HFFc6 (cell line): Measurements from ENCODE around the gene CCDC40. TPM values are rescaled to one million over a fixed set of nuclear protein-coding genes. Genes with fewer than 3 reads are reported as not detected.

ENCODE experiments used
- DNase-seq: peaks from one replicate; pipeline ENCODE4 v3.0.0-alpha.2; 2018
- H3K27ac Mint-ChIP-seq: 2 replicates; pipeline ENCODE4 v1.8.0; 2020; ENCODE audit warnings: mild to moderate bottlenecking, mixed read lengths
- H3K27me3 Mint-ChIP-seq: 2 replicates; pipeline ENCODE4 v1.8.0; 2021; ENCODE audit warnings: mild to moderate bottlenecking, moderate library complexity, mixed read lengths; ENCODE audit not compliant: insufficient read depth
- H3K36me3 Mint-ChIP-seq: 2 replicates; pipeline ENCODE4 v1.8.0; 2021; ENCODE audit warnings: low read depth, mixed read lengths
- H3K4me1 Mint-ChIP-seq: 2 replicates; pipeline ENCODE4 v1.8.0; 2020; ENCODE audit warnings: low read depth, mixed read lengths
- H3K4me3 Mint-ChIP-seq: 2 replicates; pipeline ENCODE4 v1.8.0; 2020; ENCODE audit warnings: mild to moderate bottlenecking, moderate library complexity, mixed read lengths
- H3K9me3 Mint-ChIP-seq: 2 replicates; pipeline ENCODE4 v1.8.0; 2020; ENCODE audit warnings: mild to moderate bottlenecking, mixed read lengths
- CTCF ChIP-seq: fragments of 200-600 bp; sonication (generic); IDR thresholded peaks from 2 replicates; pipeline ENCODE4 v1.5.0; 2021; ENCODE audit warnings: antibody characterized with exemption, mild to moderate bottlenecking
- total RNA-seq, 6 experiments: library from RNA; stranded (reverse); fragmentation: NEBNext Ultra II Directional; extraction: Animal tissue kit (Norgen Biotek cat#: 25700); gene quantifications; 2 replicates in 1 of 6; 3 replicates in 5 of 6; pipeline ENCODE4 v1.2.3, GENCODE V29; 2021

The CCDC40 gene
- total RNA-seq, 6 experiments from 2014 or later, result 1.7 to 3.2 (median 2.1) TPM

GRCh38 chr17:80130992-80131391 is 94.5 kb downstream of the CCDC40 start:
- no peak for DNase-seq
- Mint-ChIP-seq H3K4me1 (no peaks in the 10 kb centered on the region), H3K9me3 (no peaks in the 10 kb centered on the region), H3K36me3 (peaks cover 19% of the 10 kb centered on the region), H3K4me3 (no peak overlapping the region), H3K27ac (no peak overlapping the region), H3K27me3 (no peaks in the 10 kb centered on the region)
- TF ChIP-seq CTCF, result no peak

- H3K9me3 Mint-ChIP-seq, result no peaks in the 10 kb centered on the region
- peaks cover 34% of the 10 kb centered on the region for H3K36me3 Mint-ChIP-seq
- H3K27ac Mint-ChIP-seq, result no peak overlapping the region
- H3K4me1 Mint-ChIP-seq, result no peaks in the 10 kb centered on the region
- H3K4me3 Mint-ChIP-seq, result no peak overlapping the region
- no peak for TF ChIP-seq CTCF
- DNase-seq, result no peak
- H3K27me3 Mint-ChIP-seq, result no peaks in the 10 kb centered on the region; the same call in 1 of the 2 replicates
Measured at GRCh38 chr17:80132906-80133625, 96.6 kb downstream of the CCDC40 start.

GRCh38 chr17:80133626-80133970 is 97.2 kb downstream of the CCDC40 start:
- no peak for TF ChIP-seq CTCF
- H3K4me1 Mint-ChIP-seq, result no peaks in the 10 kb centered on the region
- DNase-seq, result no peak
- no peak overlapping the region for H3K4me3 Mint-ChIP-seq
- no peaks in the 10 kb centered on the region for H3K9me3 Mint-ChIP-seq
- no peaks in the 10 kb centered on the region; the same call in 1 of the 2 replicates for H3K27me3 Mint-ChIP-seq
- H3K36me3 Mint-ChIP-seq, result peaks cover 39% of the 10 kb centered on the region
- no peak overlapping the region for H3K27ac Mint-ChIP-seq

- no peaks in the 10 kb centered on the region; the same call in 1 of the 2 replicates for H3K27me3 Mint-ChIP-seq
- no peak overlapping the region for H3K4me3 Mint-ChIP-seq
- no peak for TF ChIP-seq CTCF
- H3K27ac Mint-ChIP-seq, result no peak overlapping the region
- H3K36me3 Mint-ChIP-seq, result peaks cover 52% of the 10 kb centered on the region
- no peaks in the 10 kb centered on the region for H3K9me3 Mint-ChIP-seq
- no peaks in the 10 kb centered on the region for H3K4me1 Mint-ChIP-seq
- DNase-seq, result no peak
Measured at GRCh38 chr17:80137131-80137530, 100.7 kb downstream of the CCDC40 start.

- Mint-ChIP-seq H3K9me3 (no peaks in the 10 kb centered on the region), H3K27ac (no peak overlapping the region; the same call in 1 of the 2 replicates), H3K27me3 (no peaks in the 10 kb centered on the region; the same call in 1 of the 2 replicates), H3K36me3 (peaks cover 40% of the 10 kb centered on the region), H3K4me1 (no peaks in the 10 kb centered on the region), H3K4me3 (no peak overlapping the region)
- TF ChIP-seq CTCF, result no peak
- no peak for DNase-seq
Measured at GRCh38 chr17:80138856-80139426, 102.5 kb downstream of the CCDC40 start.
